Right forelimb (tissue), 1 donor: ENCODE data around the gene RANBP9.

Experiments used
- DNase-seq: peaks from one replicate; pipeline ENCODE4 v3.0.0-alpha.2; 2018

RANBP9 gene

GRCh38 chr6:13677878-13678254 is 33.8 kb downstream of the RANBP9 start:
- no peak for DNase-seq

DNA sequence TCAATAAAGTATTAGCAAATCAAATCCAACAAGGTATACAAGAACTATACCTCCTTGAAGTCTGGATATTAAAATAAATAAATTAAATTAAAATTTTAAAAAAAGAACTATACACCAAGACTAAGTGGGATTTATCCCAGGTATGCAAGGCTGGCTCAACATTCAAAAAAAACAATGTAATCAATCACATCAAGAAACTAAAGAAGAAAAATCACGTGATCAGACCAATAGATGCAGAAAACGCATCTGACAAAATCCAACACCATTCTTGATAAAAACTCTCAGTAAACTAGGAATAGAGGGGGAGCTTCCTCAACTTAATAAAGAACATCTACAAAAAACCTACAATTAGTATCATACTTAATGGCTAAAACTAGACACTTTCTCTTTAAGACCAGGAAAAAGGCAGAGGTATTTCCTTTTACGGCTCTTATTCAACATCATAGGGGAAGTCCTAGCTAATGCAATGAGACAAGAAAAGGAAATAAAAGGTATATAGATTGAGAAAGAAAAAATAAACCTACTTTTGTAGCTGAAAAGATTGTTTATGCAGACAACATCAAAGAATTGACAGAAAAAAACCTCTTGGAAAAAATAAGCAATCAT is 35.0 kb downstream of the RANBP9 start:
- no peak for DNase-seq

GRCh38 chr6:13674533-13675190 is 37.0 kb downstream of the RANBP9 start:
- DNase-seq: no peak

DNA sequence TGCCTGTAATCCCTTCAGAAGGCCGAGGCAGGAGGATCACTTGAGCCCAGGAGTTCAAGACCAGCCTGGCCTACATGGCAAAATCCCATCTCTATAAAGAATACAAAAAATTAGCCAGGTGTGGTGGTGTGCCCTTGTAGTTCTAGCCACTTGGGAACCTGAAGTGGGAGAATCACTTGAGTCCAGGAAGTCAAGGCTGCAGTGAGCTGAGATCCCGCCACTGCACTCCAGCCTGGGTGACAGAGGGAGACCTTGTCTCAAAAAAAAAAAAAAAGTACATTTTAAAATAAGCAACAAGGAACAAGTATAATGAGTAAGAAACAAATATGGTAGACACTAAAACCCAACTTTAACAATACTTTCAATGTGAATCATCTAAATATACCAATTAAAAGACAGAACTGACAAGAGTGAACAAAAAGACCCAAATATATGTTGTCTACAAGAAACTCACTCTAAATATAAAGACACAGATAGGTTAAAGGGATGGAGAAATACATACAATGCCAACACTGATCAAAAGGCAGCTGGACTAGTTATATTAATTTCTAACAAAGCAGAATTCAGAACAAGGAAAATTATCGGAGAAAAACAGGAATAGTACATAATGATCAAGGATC is 37.7 kb downstream of the RANBP9 start:
- DNase-seq: no peak

DNA sequence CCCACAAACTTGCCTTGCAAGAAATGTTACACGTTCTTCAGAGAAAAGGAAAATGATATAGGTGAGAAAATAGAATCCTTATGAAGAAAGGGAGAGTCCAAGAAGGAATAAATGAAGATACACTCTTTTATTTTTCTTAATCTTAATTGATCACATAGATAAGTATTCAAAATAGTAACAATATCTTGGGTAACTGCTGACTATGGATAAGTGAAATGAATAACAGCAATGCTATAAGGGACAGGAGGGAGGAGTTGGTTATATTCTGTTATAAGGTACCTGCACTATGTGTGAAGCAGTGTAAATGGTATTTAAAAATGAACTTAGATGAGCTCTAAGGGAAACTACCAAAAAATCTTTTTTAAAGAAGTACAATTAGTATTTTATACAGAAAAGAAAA is 38.3 kb downstream of the RANBP9 start:
- DNase-seq: no peak

DNA sequence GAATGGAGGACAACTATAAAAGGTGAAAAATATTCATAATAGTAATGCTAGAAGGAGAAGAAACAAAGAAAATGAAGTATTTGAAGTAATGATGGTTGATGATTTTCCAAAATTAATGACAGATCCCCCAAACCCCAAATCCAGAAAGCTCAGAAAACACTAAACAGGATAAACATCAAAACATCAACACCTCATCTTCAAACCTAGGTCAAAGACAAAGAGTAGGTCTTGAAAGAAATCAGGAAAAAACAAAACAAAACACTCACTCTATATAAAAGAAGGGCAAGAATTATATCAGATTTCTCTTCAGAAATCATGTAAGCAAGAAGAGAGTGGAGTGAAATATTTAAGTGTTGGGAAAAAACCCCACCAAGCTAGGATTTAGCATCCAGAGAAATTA is 38.7 kb downstream of the RANBP9 start:
- DNase-seq: no peak

DNA sequence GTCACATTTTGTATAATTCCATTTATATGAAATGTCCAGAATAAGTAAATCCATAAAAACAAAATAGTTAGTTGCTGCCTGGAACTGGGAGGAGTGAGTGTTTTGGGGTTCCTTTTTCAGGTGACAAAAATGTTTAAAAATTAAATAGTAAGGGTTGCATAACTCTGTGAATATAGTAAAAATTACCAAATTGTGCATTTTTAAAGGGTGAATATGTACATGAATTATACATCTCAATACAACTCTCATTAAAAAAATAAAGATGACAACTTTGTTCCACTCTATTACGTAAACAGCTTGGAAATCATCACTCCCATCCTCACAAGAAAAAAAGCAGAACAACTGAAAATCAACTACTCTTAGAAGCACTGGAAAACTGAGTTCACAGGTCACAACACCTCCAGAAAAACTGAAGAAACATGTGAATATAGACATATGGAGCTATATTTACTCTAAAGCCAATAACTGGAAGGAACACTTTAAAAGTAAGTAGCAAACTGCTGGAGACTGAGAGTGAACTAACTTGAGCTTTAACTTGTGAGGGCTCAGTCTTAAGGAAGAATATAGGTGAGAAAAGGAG is 40.0 kb downstream of the RANBP9 start:
- DNase-seq: no peak

DNA sequence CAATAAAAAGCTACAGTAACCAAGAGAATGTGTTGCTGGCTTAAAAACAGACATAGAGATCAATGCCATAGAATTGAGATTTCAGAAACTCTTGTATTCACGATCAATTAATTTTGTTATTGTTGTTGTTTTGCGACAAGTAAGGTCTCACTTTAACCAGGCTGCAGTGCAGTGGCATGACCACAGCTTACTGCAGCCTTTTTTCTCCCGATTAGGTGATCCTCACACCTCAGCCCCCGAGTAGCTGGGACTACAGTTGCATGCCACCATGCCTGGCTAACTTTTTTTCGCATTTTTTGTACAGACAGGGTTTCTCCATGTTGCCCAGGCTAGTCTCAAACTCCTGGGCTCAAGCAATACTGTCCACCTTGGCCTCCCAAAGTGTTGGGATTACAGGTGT is 42.2 kb downstream of the RANBP9 start:
- DNase-seq: no peak

- DNase-seq: no peak
Measured at GRCh38 chr6:13668291-13668928, 43.2 kb downstream of the RANBP9 start.

DNA sequence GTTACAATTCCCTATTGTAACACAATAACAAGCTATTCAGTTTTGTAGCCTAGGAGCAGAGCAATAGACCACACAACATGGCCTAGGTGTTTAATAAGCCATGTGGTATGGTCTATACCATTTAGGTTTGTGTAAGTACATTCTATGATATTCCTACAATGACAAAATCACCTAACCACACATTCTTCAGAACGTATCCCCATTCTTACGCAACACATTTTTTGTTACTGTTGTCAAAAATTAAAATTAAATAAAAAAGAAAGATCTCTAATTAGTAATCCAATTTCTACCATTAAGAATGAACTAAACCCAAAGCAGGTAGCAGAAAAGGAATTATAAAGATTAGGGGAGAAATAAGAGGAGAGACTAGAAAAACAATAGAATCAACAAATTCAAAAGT is 44.0 kb downstream of the RANBP9 start:
- DNase-seq: no peak

DNA sequence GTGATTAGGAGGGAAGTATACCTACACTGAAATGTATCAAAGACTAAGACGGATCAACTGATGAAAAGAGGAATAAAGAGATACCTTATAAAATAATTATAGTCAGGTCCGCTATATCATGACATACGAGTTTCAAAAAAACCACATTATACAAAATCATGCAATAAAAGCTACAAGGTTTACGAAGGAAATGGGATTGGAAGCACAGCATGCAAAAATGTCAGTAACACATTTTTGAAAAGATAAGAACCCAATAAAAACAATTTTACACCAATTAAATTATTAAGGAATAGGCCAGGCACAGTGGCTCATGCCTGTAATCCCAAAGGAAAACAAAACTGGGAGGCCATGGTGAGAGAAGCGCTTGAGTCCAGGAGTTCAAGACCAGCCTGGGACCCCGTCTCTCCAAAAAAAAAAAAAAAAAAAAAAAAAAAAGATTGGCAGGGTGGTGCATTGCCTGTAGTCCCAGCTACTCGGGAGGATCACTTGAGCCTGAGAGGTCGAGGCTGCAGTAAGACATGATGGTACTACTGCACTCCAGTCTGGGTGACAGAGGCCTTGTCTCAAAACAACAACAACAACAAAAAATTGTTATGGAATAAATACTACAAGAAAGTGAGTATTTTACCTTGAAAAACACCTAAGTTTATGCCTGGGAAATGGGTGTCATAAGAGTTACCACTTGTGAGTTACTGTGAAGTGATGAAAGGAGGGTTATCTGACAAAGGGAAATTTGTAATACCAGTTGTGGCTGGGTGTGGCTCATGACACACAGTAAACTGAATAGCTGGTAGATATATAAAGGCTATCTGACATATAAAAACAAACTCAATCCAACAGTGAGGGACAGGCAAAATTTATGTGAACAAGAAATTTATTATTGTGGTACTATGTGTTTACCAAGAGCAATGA is 45.2 kb downstream of the RANBP9 start:
- DNase-seq: no peak

DNA sequence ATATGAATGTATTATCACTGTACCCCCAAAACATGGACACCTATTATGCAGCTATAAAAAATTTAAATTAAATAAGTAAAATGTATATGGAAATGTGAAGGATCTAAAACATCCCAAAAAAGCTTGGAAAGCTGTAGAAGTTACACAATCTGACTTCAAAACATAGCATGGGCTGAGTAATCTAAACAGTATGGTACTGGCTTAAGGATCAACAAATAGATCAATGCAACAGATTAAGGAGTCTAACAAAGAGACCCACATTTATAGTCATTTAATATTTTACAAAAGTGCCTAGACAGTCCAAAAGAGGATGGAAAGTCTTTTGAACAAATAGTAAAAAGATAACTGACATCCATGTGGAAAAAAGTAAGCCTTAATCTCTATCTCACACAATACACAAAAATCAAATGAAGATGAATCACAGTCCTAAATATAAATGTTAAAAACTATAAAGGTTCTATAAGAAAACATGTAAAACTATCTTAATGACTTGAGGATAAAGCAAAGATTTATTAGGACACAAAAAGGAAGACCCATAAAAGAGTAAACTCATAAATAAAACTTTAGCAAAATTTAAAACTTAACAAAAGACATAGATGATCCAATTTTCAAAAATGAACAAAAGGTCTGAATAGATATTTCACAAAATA is 46.8 kb downstream of the RANBP9 start:
- no peak for DNase-seq

DNA sequence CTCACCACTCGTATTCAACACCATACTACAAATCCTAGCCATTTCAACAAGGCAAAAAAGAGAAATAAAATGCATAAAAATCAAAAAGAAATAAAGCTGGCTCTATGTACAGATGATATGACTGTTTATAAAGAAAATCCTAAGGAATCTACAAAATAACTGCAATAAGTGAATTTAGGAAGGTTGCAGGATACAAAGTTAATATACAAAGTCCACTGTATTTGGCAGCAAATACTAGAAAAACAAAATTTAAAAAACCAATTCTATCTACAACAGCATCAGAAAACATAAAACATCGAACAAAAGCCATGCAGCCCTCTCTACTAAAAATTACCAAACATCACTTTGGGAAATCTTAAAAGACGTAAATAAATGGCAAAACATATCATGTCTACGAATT is 47.6 kb downstream of the RANBP9 start:
- DNase-seq: no peak

DNA sequence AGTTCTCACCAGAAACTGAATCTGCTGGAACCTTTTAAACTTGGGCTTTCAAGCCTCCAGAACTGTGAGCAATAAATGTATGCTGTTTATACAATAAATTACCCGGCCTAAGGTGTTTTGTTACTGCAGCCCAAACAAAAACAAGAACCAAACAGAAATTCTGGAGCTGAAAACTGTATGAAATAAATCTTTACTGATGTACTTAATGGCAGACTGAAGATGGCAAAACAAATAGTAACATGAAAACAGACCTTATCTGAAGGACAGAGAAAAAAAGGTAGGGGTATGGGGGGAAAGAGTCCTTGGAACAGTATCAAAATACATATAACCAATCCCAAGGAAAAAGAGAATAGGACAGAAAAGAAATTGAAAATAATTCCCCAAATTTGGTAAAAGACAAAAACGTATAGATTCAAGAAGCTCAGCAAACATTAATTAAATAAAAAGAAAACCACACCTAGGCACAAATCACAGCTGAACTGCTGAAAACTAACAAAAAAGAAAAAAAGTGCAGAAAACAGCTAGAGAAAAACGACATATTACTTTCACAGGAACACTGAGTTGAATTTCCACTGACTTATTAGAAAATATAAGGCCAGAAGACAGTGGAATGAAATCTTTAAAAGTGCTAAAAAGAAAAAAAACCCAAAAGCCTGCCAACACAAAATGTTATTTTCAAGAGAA is 48.8 kb downstream of the RANBP9 start:
- no peak for DNase-seq

DNA sequence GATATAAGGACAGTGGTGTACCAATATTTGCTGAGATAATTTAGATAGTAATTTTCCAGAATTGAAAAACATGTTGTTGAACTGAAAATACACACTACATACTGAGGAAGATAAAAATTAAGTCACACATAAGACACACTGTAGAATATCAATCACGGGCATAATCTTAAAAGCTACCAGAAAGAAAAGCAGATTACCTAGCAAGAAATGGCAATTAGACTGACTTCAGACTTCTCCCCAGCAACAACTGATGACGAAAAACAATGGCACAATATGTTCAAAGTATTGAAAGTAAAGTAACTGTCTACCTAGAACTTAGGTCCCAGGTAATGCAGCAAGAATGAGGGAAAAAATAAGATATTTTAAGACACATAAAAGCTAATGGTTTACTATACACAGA is 50.0 kb downstream of the RANBP9 start:
- no peak for DNase-seq

GRCh38 chr6:13660893-13661292 is 50.7 kb downstream of the RANBP9 start:
- no peak for DNase-seq

DNA sequence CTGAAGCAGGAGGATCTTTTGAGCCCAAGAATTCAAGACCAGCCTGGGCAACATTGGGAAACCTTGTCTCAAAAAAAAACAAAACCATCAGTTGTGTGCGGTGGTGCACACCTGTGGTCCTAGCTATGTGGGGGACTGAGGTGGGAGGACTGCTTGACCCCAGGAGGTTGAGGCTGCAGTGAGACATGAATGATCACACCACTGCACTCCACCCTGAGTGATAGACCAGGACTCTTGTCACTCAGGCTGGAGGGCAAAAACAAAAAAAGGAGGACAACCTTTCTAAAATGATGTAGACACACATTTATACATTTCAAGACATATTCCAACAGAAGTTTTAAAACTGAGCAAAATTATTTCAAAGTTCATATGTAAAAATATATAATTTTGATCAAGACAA is 51.4 kb downstream of the RANBP9 start:
- DNase-seq: no peak

- DNase-seq: no peak
Measured at GRCh38 chr6:13655700-13656099, 55.9 kb downstream of the RANBP9 start.

- no peak for DNase-seq
Measured at GRCh38 chr6:13654496-13654895, 57.1 kb downstream of the RANBP9 start.

DNA sequence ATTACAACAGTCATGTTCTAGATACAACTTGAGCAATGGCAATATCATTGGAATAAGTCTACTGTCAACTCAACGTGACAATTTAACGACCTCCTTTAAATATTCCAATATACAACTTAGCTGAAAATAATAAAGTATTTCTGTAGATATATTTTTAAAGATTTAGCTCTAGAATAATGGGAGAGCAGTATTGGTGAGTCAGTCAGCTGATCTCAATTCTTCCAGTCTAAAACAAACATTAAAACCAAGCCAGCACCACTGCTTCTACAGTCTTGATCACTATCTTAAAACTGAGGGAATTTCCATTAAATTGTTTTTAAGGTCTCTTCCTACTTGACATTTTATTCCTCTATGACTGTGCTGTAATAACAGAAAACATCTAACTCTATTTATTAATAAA is 58.3 kb downstream of the RANBP9 start:
- no peak for DNase-seq

- no peak for DNase-seq
Measured at GRCh38 chr6:13649393-13649792, 62.2 kb downstream of the RANBP9 start.

- DNase-seq: no peak
Measured at GRCh38 chr6:13648850-13649249, 62.8 kb downstream of the RANBP9 start.
